ENCODE data around the gene SYK. TPM values are rescaled to one million over a fixed set of nuclear protein-coding genes. Genes with fewer than 3 reads are reported as not detected.

Gene SYK
- total and polyA plus RNA-seq, 2 of the 4 experiments (the other 2 are of a cell fraction), result not detected

GRCh38 chr9:90848866-90849265, 47.2 kb downstream of the SYK start:
- Histone ChIP-seq H2BK120ac (ENCODE audit: low read depth, low read length) (no peak overlapping the region), H3K14ac (replicated peaks; ENCODE audit: low read depth, low read length) (no peak overlapping the region), H2AK9ac (replicated peaks; ENCODE audit: low read depth, low read length, poor library complexity) (no peak overlapping the region), H3K4me2 (ENCODE audit: low read depth, low read length) (no peak overlapping the region), H2BK5ac (ENCODE audit: low read depth, low read length, poor library complexity, severe bottlenecking) (no peak overlapping the region), H3K56ac (ENCODE audit: extremely low read depth, insufficient read depth, low read length) (no peak overlapping the region), H3K27me3 (ENCODE audit: control insufficient read depth, insufficient read depth, low read length) (no peaks in the 10 kb centered on the region; the same call in 1 of the 2 replicates), H4K91ac (ENCODE audit: insufficient read depth, low read depth, low read length) (no peak overlapping the region), H4K8ac (ENCODE audit: low read depth in 2 of 2, low read length in 2 of 2) (no peak overlapping the region), H2AFZ (replicated peaks; ENCODE audit: low read length, poor library complexity) (no peak overlapping the region), H3K36me3 (ENCODE audit: control insufficient read depth, insufficient read depth, low read length) (no peaks in the 10 kb centered on the region), H3K9me1 (ENCODE audit: insufficient read depth, low read length) (no peaks in the 10 kb centered on the region), H3K4me3 (ENCODE audit: insufficient read depth, low read depth, low read length) (no peak overlapping the region), H3K4ac (ENCODE audit: low read depth, low read length) (no peak overlapping the region), H2AK5ac (ENCODE audit: low read depth, low read length) (no peak overlapping the region), H2BK20ac (ENCODE audit: low read depth, low read length) (no peak overlapping the region), H3K4me1 (ENCODE audit: control insufficient read depth, insufficient read depth, low read length) (no peaks in the 10 kb centered on the region), H3K23ac (ENCODE audit: low read depth, low read length) (no peak overlapping the region), H3K27ac (ENCODE audit: insufficient read depth, low read length) (no peak overlapping the region), H3K18ac (ENCODE audit: low read depth, low read length) (no peak overlapping the region), H4K20me1 (ENCODE audit: insufficient read depth, low read length) (no peaks in the 10 kb centered on the region), H4K5ac (ENCODE audit: low read depth, low read length) (no peak overlapping the region), H3K9ac (ENCODE audit: low read depth, low read length) (no peak overlapping the region), H2BK15ac (ENCODE audit: low read depth, low read length) (no peak overlapping the region), H3K9me3 (ENCODE audit: control insufficient read depth, insufficient read depth, low read length) (no peaks in the 10 kb centered on the region), H3K79me1 (ENCODE audit: low read depth in 1 of 2, low read length in 2 of 2) (no peaks in the 10 kb centered on the region)
- dilution Hi-C loops (cut with HindIII; ENCODE audit: low sequenced_read_pairs, unreplicated experiment) (no loop called here), intact Hi-C loops (cut with micrococcal nuclease) (no loop called here), in situ Hi-C loops (cut with MboI; ENCODE audit: low sequenced_read_pairs) (no loop called here)
- BruUV-seq (replicated peaks), result no TSS peak
- ChIA-PET POLR2A (ENCODE audit: unreplicated experiment) (no interaction called here), CTCF (no interaction called here)
- no peak for TF ChIP-seq CHD1 (IDR thresholded peaks at IDR 0.05; ENCODE audit: low read depth, low read length)
- no peak for TF ChIP-seq SMC3 (IDR thresholded peaks at IDR 0.05; ENCODE audit: low read depth, low read length)
- TF ChIP-seq NFE2L2 (IDR thresholded peaks at IDR 0.05; ENCODE audit: low read depth, low read length), result no peak
- no peak for TF ChIP-seq USF2 (IDR thresholded peaks at IDR 0.05; ENCODE audit: low read depth, low read length)
- no peak for TF ChIP-seq POLR2A (IDR thresholded peaks at IDR 0.05; ENCODE audit: low read depth, low read length)
- TF ChIP-seq MAZ (IDR thresholded peaks at IDR 0.05; ENCODE audit: borderline replicate concordance, low read depth, low read length), result no peak
- no peak for TF ChIP-seq CEBPB (IDR thresholded peaks at IDR 0.05; ENCODE audit: low read depth, low read length)
- TF ChIP-seq RCOR1 (IDR thresholded peaks at IDR 0.05; ENCODE audit: insufficient replicate concordance, low read length), result no peak
- TF ChIP-seq RAD21 (IDR thresholded peaks at IDR 0.05; ENCODE audit: low read length), result no peak
- TF ChIP-seq FOS (IDR thresholded peaks at IDR 0.05; ENCODE audit: low read depth, low read length), result no peak
- TF ChIP-seq BHLHE40 (IDR thresholded peaks at IDR 0.05; ENCODE audit: low read depth, low read length), result no peak
- TF ChIP-seq ELK1 (IDR thresholded peaks at IDR 0.05; ENCODE audit: borderline replicate concordance, low read depth, low read length), result no peak
- no peak for TF ChIP-seq RFX5 (IDR thresholded peaks at IDR 0.05; ENCODE audit: low read depth, low read length)
- TF ChIP-seq, protein P1, sequence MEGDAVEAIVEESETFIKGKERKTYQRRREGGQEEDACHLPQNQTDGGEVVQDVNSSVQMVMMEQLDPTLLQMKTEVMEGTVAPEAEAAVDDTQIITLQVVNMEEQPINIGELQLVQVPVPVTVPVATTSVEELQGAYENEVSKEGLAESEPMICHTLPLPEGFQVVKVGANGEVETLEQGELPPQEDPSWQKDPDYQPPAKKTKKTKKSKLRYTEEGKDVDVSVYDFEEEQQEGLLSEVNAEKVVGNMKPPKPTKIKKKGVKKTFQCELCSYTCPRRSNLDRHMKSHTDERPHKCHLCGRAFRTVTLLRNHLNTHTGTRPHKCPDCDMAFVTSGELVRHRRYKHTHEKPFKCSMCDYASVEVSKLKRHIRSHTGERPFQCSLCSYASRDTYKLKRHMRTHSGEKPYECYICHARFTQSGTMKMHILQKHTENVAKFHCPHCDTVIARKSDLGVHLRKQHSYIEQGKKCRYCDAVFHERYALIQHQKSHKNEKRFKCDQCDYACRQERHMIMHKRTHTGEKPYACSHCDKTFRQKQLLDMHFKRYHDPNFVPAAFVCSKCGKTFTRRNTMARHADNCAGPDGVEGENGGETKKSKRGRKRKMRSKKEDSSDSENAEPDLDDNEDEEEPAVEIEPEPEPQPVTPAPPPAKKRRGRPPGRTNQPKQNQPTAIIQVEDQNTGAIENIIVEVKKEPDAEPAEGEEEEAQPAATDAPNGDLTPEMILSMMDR (conservative IDR thresholded peaks at IDR 0.05; ENCODE audit: low read depth, low read length), result no peak
- no peak for TF ChIP-seq MAFK (IDR thresholded peaks at IDR 0.05; ENCODE audit: low read depth, low read length)
- no peak for TF ChIP-seq MXI1 (IDR thresholded peaks at IDR 0.05; ENCODE audit: borderline replicate concordance, low read depth, low read length)
- no peak for DNase-seq
- no peak for ATAC-seq (ENCODE audit: low read depth)
- 60% methylated on average over 2 of the region's 8 CpGs; no CpG with 5 or more reads in 1 of the 2 experiments for WGBS, 2 experiments (ENCODE audit: extremely low coverage in 2 of 2, insufficient read length in 1 of 2)
